SH-SY5Y (cell line): ENCODE measurements around the gene SOX6.

Source experiments
- GATA2 ChIP-seq: IDR thresholded peaks from 2 replicates; pipeline ENCODE4 v1.6.1; 2011; ENCODE audit warnings: mild to moderate bottlenecking, low read depth, low read length
- GATA3 ChIP-seq: IDR thresholded peaks from 2 replicates; pipeline ENCODE4 v1.6.1; 2011; ENCODE audit warnings: low read depth, mild to moderate bottlenecking, low read length, moderate library complexity

GRCh38 chr11:16082095-16083055, 274.0 kb downstream of the SOX6 start:
- TF ChIP-seq GATA2 (no peak), GATA3 (no peak)
